HG03378 (cell line): ENCODE data around the gene POLR1A.

ENCODE experiments used
- ATAC-seq: cut with Tn5 transposase; IDR thresholded peaks from one replicate; pipeline ENCODE4 v1.9.1; 2021; ENCODE audit warnings: mild to moderate bottlenecking, moderate library complexity; ENCODE audit not compliant: unreplicated experiment

Gene POLR1A

GRCh38 chr2:86105252-86105968 is at the start of gene POLR1A:
TSS of gene POLR1A (minus strand) at chr2:86105886. CDS start at chr2:86105776, 110 bp downstream.
- ATAC-seq: peak; percentile 63

DNA sequence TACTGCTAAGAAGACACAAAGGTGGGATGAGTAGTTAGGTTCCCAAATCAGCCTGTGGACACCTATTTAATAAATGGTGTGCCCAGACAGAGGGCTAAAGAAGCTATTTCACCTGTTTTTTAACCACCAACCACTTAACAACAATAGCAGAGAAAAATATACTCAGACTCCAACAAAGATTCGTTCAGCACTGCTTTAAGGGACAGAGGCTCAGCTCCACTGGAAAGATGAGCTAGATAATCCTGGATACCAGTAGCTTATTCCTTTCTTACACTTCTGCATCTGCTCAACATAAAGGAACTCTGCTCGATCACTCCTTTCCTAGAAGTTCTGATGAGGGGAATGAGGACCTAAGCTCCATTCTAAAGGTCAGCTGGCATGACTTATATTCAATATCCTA is 44.8 kb upstream of the POLR1A start:
- ATAC-seq: no peak

DNA sequence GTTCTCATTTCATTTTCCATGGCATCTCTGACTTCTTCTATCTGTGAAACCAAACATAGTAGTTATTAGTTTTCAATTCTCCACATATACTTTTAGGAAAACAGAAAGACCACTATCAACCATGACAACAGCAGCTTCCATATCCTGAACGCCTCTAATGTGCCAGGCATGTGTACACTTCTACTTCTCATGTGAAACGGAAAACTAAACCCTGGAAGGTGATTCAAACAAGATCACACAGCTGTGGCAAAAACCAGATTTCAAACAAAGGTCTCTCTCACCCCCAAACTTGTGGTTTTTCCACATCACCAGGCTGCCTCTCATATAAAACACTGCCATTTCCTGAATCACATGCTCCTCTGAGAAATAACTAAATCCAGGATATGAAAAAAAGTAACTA is 42.1 kb upstream of the POLR1A start:
- no peak for ATAC-seq

DNA sequence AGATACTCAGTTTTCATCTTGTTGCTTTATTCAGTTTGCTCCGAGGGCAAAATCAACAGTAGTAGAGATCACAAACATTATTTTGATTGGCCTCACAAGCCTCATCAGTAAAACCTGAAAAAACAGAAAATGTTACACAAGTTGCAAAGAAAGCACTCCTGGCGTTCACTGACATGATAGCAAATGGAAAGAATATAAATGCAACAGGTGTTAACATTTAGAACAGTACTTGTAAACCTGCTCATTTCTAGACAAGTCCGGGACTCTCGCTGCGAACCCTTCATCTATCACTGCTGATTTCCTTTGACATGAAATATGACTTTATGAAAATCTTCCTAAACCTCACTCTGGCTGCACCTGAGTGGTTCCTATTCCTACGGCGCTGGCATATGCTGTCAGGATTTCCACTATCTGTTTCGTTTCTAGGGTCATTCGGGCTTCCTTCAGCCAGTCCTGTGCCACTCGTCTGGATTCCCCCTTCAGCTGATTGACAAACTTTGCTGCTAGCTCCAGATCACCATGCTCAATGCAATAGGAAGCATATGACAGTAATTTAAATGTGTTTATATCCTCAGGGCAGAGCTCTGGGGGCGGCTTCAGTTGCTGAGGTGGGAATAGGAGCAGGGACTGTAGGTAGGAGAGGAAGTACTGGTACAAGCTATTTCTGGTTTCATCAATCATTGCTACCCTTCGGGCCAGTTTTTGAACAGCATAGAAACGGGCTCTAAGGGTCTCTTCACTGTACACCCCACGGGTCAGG is 38.4 kb upstream of the POLR1A start:
- no peak for ATAC-seq

- no peak for ATAC-seq
These were observed 37.6 kb upstream of the POLR1A start for GRCh38 chr2:86143307-86143706.

DNA sequence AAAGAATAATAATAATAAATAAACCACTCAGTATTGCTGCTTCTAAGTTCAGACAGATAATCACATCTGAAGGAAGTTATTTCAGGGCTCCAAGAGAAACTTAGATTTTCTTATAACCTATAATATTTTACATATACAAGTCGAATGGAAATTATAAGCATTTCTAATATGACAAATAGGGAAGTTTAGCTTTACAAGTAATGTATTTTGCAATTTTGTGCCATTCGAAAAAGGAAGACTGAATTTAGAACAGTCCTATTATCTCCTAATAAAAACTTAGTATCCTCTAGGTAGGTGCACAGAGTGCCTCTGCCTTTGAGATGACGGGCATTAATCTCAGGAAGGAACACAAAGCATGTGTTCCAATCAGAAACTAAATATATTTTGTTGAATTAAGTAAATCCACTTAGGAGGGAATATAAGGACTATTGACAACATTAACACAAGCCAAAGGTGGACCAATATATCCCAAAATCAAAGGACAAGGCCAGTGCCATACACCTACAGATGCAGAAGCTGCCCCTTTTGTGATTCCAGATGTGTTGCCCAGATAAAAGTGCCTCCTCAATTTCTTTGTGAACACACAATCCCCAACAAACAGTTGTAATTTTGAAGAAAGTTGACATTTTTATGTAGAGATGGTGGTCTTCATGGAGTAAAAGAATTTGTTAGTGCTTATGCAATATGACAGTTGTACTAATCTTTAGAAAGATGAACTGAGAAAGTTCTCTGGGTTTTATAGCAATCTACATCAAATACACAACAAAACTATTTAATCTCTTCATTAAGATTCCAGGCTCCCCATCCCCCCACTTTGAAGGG is 37.0 kb upstream of the POLR1A start:
- no peak for ATAC-seq

DNA sequence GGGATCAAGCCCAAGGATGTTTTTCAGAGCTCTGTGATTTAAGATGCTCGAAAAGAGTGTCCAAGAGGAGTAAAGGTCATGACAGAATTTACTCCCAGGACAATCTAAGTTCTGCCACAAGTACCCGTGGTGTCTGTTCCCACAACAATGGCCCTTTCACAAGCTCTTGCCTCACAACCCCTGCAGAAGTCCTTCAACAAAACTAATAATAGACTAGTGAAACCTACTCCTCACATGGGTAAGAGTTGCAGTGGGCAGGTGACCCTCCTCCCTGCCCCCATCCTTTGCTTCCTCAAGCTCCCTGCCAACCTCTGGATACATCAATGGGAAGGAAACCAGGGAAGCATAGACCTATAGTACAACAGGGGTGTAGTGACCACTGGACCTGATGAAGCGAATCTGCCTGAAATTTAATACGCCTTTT is 35.3 kb upstream of the POLR1A start:
- ATAC-seq: no peak

- ATAC-seq: no peak
These were observed 34.3 kb upstream of the POLR1A start for GRCh38 chr2:86139981-86140380.

DNA sequence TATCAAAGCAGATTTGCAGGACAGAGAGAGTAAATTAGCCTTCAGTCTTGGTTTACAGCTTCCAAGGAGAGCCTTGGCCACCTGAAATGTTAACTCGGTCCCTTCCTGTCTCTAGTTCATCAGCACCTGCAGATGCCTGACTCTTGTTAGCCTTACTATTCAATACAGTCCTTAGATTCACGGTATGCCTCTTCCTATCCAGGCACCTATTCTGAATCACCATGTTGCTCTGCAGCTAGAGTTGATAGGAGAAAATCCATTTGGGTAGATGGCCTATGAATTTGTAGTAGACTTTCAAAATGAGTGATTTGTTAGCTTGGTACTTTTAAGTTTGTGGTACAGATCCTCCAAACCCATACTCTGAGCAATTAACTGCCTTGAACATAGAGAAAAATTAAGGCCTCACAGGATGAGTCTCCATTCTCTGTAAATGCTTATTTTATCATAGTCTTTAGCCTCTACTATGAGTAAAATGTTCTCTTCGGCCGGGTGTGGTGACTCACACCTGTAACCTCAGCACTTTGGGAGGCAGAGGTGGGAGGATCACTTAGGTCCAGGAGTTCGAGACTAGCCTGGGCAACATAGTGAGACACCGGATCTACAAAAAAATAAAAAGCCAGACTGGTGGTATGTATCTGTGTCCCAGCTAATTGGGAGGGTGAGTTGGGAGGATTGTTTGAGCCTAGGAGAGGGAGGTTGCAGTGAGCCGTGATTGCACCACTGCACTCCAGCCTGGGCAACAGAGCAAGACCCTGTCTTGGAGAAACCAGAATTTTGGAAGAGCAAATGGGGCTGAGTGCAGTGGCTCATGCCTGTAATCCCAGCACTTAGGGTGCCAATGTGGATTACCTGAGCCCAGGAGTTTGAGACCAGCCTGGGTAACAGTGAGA is 33.3 kb upstream of the POLR1A start:
- no peak for ATAC-seq

DNA sequence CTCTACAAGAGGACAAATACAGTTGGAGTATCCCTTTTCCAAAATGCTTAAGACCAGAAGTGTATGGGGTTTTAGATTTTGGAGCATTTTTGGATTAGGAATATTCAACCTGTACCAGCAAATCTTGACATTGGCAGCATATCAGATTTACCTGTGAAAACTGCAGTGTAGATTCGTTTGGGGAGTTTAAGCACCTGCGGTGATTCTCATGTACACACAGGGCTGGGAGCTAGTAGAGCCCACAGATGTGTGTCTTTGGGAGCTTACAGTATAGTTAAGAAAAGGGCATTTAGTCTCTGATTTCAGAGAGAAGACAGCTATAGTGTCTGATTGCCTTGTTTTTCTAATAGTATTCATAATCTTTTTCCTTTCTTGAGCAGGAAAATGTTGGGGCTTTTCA is 30.5 kb upstream of the POLR1A start:
- no peak for ATAC-seq

DNA sequence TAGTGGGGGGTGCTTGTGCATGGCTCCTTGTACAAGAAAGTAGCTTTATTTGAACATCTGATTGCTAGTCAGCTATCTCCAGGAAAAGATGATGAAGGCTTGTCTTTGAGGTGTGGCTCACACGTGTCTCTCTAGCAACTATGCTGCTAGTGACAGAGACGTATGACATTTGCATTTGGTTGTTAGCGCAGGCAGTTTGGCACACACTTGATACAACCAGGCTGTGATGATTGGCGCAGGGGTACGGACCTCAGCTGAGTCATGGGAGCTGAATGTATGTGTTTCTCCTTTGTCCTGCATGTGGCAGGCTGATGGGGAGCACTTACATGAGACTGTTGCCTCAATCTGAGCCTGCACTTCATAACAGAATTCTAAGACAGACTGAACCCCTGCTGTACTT is 30.0 kb upstream of the POLR1A start:
- ATAC-seq: no peak

DNA sequence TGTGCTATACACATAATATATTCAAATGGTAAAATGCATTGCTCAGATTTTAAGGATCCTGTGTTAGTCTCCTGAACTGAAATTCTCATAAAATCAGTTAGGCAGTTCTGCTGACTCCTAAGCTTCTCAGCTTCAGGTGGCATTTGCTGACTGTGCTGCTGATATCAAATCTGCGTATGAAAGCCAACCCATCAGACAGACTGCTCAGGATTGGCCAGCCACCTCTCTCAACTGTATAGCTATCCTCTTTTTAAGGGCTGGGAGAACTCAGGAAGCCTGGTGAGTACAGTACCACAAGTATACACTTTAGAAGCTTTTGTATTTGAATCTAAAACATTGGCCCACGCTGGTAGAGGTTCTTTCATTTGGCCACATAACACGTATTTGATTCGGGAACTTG is 29.0 kb upstream of the POLR1A start:
- ATAC-seq: no peak

GRCh38 chr2:86124683-86125082 is 19.0 kb upstream of the POLR1A start:
- ATAC-seq: no peak

DNA sequence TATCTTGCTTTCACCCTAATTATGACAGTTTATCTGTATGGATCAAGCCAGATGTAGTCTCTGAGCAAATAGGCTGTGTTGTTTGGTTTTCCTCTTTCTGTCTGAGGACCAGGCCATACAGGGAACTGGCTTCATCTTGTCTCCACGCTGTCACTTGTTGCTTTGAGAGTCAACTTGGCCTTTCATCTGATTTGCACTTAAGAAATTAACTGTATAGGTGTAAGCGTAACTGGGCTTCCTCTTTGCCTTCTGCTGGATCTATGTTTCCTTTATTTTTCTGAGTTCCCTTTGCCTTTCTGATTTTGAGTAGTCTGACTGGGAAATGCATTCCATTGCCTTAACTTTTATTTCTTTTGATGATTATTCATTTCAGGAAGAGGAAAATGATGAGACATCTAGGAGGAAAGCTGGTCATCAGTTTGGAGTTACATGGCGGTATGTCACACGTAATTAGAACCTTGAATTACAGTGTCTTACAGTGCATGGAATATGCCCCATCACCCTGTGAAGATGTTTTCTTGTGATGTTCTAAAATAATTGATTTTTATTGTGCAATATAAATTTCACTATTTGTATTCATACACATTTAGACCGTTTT is 17.7 kb upstream of the POLR1A start:
- no peak for ATAC-seq

- no peak for ATAC-seq
These were observed 12.4 kb upstream of the POLR1A start for GRCh38 chr2:86118130-86118529.

- no peak for ATAC-seq
These were observed 1.3 kb upstream of the POLR1A start for GRCh38 chr2:86107031-86107430.

GRCh38 chr2:86105969-86106945 is 571 bp upstream of the POLR1A start, which contains the start of gene PTCD3:
TSS of gene PTCD3 (plus strand) at chr2:86106235. CDS start at chr2:86106248, 13 bp downstream.
- peak; percentile 87 for ATAC-seq

DNA sequence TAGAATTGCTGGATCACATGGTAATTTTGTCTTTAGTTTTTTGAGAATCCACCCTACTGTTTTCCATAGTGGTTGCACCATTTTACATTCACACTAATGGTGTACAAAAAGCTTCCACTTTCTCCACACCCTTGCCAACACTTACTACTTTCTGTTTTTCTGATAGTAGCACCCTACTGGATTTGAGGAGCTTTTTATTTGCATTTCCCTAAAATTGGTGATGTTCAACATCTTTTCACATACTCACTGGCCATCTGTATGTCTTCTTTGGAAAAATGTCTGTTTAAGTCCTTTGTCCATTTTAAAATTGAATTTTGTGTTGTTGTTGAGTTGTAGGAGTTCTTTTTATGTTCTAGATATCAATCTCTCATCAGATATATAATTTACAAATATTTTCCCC is 3.5 kb downstream of the POLR1A start:
- no peak for ATAC-seq

GRCh38 chr2:86097913-86098312 is 7.8 kb downstream of the POLR1A start:
- ATAC-seq: no peak
